Psoas muscle (tissue), 8 donors: ENCODE results near the gene KRT10. TPM values are rescaled to one million over a fixed set of nuclear protein-coding genes. Genes with fewer than 3 reads are reported as not detected.

ENCODE experiments used
- ATAC-seq, 4 donors: fragments of 200-7000 bp; cut with Tn5 transposase; one replicate each; pipeline ENCODE4 v1.9.1; 2020; ENCODE audit warnings: moderate library complexity in 3 of 4, mild to moderate bottlenecking in 2 of 4
- DNase-seq, 2 donors: peaks; one replicate each; pipeline ENCODE4 v3.0.0-alpha.2; 2020
- H3K27ac ChIP-seq: fragments of 200-600 bp; one replicate; pipeline ENCODE4 v1.8.0; 2022
- H3K27me3 ChIP-seq, 3 donors: fragments of 200-600 bp in 1 of 3; one replicate each; pipeline versions ENCODE4 v1.6.1 to v1.8.0; 2013 to 2022; ENCODE audit warnings: low read length in 2 of 3, mild to moderate bottlenecking in 2 of 3, moderate library complexity in 1 of 3; ENCODE audit not compliant: insufficient read depth in 3 of 3
- H3K36me3 ChIP-seq, 2 donors: fragments of 200-600 bp in 1 of 2; one replicate each; pipeline versions ENCODE4 v1.6.1 to v1.8.0; 2013 to 2022; ENCODE audit warnings: low read depth in 1 of 2, mild to moderate bottlenecking in 1 of 2, moderate library complexity in 1 of 2; ENCODE audit not compliant: insufficient read depth in 1 of 2
- H3K4me1 ChIP-seq: fragments of 200-600 bp; one replicate; pipeline ENCODE4 v1.8.0; 2022
- H3K4me3 ChIP-seq: fragments of 200-600 bp; one replicate; pipeline ENCODE4 v1.8.0; 2022; ENCODE audit warnings: mild to moderate bottlenecking
- H3K9me3 ChIP-seq: fragments of 200-600 bp; one replicate; pipeline ENCODE4 v1.8.0; 2022
- CTCF ChIP-seq: fragments of 200-600 bp; IDR thresholded peaks from one replicate; pipeline ENCODE4 v1.8.0; 2022; ENCODE audit warnings: antibody characterized with exemption
- WGBS, 3 donors: extraction: QIAGEN DNeasy Blood & Tissue Kit; methylation state at CpG; one replicate each; pipeline versions ENCODE4 v1.1.6 to v1.1.7; 2013; 5-methylcytosine and 5-hydroxymethylcytosine counted together
- intact Hi-C, 2 donors: fragments of 100-400 bp; cut with DNase I; formaldehyde crosslinking; loops; one replicate each; pipeline versions ENCODE4 v1.11.0 to v1.14.2; 2022
- polyA plus RNA-seq, 3 donors: library from polyadenylated mRNA; stranded (reverse); fragments of 200-250 nt; gene quantifications; one replicate each; pipeline ENCODE4 v1.2.3, GENCODE V29; 2013
- total RNA-seq, 4 donors: library from RNA; stranded (reverse); fragmentation: NEBNext Ultra II Directional in 2 of 4; extraction: Animal tissue kit (Norgen Biotek cat#: 25700) in 2 of 4; gene quantifications; one replicate each; pipeline versions ENCODE4 v1.2.1 to v1.2.4, GENCODE V29; 2021 to 2023
- donor health status: healthy with polysubstance abuse.
- donor health status: DM: no; HTN: no; CAD: no; lungs with moderate emphysema.
- donor health status: Bipolar disorder and iron deficiency.
- donor health status: healthy.
- donor health status: DM: yes; HTN: yes; CAD: no.
- donor health status: DM: no; HTN: no; CAD: no.
- donor health status: DM: no; HTN: no; CAD: no.
- donor health status: DM: yes; HTN: yes; CAD: no.

KRT10 gene
- total and polyA plus RNA-seq, 7 donors, result 23.3 to 38.8 (median 32.7) TPM

- peaks cover 17% of the 10 kb centered on the region for H3K4me1 ChIP-seq
- intact Hi-C loops, result no loop called here
- H3K9me3 ChIP-seq, result no peaks in the 10 kb centered on the region
- DNase-seq, result peak; percentile 80 to 92
- peak overlapping the region; percentile 90 for H3K27ac ChIP-seq
- peak overlapping the region; percentile 89 for H3K4me3 ChIP-seq
- peaks cover 4 to 14% of the 10 kb centered on the region in 2 donors for H3K36me3 ChIP-seq
- no peaks in the 10 kb centered on the region for H3K27me3 ChIP-seq
- ATAC-seq, result peak; percentile 94 to 98 (median 96)
- TF ChIP-seq CTCF, result no peak
- WGBS, 3 donors, result 1% methylated on average over 43 to 73 of the region's 73 CpGs
Observed at GRCh38 chr17:40818733-40819527, 3.5 kb downstream of the KRT10 start.

GRCh38 chr17:40818343-40818732, 4.1 kb downstream of the KRT10 start:
- ATAC-seq (no peak), DNase-seq (no peak)
- Histone ChIP-seq H3K36me3 (peaks cover 4 to 14% of the 10 kb centered on the region in 2 donors), H3K4me3 (peak overlapping the region; percentile 89), H3K27ac (peak overlapping the region; percentile 90), H3K4me1 (peaks cover 17% of the 10 kb centered on the region), H3K9me3 (no peaks in the 10 kb centered on the region), H3K27me3 (no peaks in the 10 kb centered on the region)
- WGBS, 3 donors, result 12 to 16% (median 14%) methylated on average over 7 of the region's 7 CpGs
- intact Hi-C loops, result no loop called here
- no peak for TF ChIP-seq CTCF

- TF ChIP-seq CTCF, result no peak
- 94 to 96% (median 95%) methylated on average over 4 of the region's 4 CpGs for WGBS, 3 donors
- Histone ChIP-seq H3K36me3 (peaks cover 4 to 14% of the 10 kb centered on the region in 2 donors), H3K27ac (no peak overlapping the region), H3K4me3 (peak overlapping the region; percentile 89), H3K27me3 (peaks cover 0 to 8% (median 0%) of the 10 kb centered on the region in 3 donors), H3K9me3 (no peaks in the 10 kb centered on the region), H3K4me1 (peaks cover 17% of the 10 kb centered on the region)
- ATAC-seq (no peak), DNase-seq (no peak)
- intact Hi-C loops, result no loop called here
Observed at GRCh38 chr17:40817103-40817682, 5.2 kb downstream of the KRT10 start.

GRCh38 chr17:40816569-40816968, 5.8 kb downstream of the KRT10 start:
- intact Hi-C loops, result no loop called here

More at GRCh38 chr17:40816569-40816968, 5.8 kb downstream of the KRT10 start:
- no peak for TF ChIP-seq CTCF
- no peaks in the 10 kb centered on the region for H3K9me3 ChIP-seq
- no peak overlapping the region for H3K27ac ChIP-seq
- peaks cover 0 to 11% (median 0%) of the 10 kb centered on the region in 3 donors for H3K27me3 ChIP-seq
- H3K4me1 ChIP-seq, result peaks cover 17% of the 10 kb centered on the region
- WGBS, 3 donors, result 85 to 93% (median 89%) methylated on average over 3 of the region's 3 CpGs
- DNase-seq, result no peak
- no peak overlapping the region for H3K4me3 ChIP-seq
- no peak for ATAC-seq
- peaks cover 4 to 14% of the 10 kb centered on the region in 2 donors for H3K36me3 ChIP-seq
